HG03558 (cell line): Measurements from ENCODE around the gene AHDC1.

Source experiments
- ATAC-seq: cut with Tn5 transposase; IDR thresholded peaks from one replicate; pipeline ENCODE4 v1.9.1; 2021; ENCODE audit warnings: moderate number of reproducible peaks; ENCODE audit not compliant: unreplicated experiment; ENCODE audit errors: extremely low read depth

AHDC1 gene

DNA sequence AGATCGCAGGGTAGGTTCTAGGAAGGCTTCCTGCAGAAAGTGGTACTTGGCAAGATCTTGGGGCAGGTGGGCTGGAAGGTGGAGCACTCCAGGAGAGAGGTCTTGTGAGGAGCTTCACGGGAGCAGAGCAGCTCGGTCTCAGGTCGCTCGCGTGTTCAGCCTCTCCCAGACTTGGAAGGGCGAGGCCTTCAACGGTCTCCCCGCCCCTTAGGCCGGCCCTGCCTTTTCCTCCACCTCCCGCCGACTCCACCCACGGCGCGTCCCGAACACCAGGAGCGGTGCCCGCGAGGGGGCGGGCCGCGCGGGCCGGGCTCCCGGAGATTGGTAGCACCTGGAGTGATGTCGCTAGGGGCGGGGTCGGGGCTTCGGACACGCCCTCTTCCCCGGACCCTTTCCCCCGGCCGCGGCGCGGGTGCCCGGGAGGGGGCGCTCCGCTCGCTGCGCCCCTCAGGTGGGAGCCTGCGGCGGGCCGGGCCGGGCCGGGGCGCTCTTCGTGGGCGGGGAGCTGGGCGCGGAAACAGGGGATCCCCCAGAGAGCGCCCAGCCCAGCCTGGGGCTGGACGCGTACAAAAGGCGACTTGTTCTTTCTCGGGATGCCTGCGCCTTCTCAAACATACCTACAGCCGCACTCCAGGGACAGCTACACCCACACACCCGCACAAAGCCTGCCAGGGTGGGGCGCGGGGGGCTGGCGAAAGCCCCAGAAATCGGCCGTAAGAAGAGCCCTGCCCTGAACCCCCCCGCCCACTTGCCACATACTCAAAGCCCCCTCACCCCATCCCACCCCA is 35.5 kb downstream of the AHDC1 start:
- ATAC-seq: peak; percentile 84

DNA sequence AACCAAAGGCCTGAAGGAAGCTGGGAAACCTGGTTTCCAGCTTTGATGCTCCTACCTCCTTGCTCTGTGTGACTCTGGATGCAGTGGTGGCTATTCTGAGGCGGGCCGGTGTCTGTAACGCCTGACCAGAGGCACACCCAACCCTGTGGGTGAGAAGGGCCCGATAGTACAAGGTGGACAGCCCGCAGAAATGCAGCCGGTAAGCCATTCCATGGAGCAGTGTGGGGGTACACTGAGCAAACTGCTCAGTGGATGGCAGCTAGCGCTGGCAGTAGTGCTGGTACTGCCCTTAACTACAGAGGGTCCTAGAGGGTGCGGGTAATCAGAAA is 36.0 kb downstream of the AHDC1 start:
- ATAC-seq: no peak

DNA sequence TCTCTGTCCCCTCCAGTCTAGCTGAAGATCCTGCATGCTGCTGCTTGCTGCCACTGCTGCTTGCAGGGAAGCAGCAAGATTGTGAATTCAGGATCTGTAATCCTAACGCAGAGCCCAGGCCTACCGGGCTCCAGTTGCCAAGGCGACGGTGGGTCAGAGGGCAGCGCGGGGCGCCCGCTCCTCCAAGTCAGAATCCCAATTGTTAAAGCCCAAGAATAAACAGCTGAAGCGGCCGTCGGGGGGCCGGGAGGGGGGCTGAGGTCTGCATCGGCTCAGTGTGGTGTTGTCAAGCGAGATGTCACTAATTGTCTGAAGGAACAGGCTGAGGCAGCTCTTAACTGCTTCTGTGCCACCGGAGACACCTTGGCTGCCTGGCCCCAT is 36.8 kb downstream of the AHDC1 start:
- ATAC-seq: no peak

DNA sequence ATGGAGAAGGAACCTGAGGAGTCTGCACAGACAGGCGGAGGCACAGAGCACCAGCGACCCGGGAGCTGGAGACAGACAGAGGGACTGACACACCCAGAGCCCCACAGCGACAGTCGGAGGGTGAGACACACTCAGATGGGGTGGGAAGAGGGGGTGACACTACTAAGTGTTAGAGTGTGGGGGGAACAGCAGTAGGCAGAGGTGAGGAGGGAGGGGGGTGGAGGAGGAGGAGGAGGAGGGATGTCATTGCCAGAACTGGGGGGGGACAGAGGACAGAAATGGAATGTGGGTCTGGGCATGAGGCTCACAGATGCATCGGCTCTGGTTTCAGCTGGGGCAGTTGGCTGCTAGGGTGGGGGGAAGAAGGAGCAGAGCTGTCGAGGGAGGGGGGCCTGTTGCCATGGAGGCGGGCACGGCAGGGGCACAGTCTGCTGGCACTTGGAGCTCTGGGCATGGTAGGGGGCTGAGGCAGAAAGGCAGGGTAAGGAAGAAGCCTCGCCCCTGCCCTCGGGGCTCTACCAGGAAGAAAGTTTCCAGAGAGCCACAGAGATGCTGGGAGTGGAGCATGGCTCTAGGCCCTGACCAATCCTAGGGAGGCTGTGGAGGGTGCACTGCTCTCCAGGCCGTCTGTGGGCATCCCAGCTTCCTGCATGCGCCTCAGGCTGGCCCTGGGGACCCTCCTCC is 37.3 kb downstream of the AHDC1 start:
- no peak for ATAC-seq

DNA sequence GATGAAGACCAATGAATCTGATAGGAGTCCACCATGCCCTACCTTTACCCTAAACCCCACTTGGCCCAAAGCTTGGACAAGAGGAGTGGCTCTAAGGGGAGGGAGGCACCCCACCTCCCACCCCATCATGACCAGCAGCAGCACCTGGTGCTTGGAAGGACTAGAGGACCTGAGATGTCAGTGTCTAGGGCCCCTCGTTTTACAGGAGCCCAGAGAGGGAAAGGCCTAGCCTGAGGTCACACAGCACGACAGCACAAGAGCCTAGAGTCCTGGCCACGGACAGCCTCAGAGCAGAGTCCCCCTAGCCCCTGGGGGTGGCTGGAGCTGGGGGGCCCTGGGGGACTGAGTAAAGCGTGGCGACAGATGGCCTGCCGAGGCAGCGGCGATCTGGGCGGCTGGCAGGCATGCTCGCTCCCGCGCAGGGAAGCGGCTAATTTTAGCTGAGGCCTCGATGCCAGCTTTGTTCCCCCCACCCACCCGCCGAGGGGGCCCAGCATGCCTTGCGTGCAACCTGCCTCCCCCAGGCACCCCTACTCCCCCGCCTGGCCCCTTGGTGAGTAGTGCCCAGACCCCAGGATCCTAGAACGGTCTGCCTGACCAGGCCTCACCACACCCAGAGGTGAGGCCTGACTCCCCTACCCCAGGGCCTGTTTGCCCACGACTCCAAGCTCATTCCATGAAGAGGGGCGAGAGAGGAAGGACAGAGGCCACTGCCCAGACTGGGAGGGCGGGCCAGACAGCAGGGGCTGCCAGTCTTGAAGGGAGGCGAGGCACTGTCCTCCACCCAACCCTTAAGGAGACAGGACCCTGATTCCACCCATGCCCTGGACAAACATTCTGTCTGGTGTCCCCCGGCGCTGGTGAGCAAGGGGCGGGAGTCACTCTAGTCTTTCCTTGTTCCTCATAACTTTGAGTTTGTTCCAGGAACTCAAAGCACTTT is 39.0 kb downstream of the AHDC1 start:
- no peak for ATAC-seq

DNA sequence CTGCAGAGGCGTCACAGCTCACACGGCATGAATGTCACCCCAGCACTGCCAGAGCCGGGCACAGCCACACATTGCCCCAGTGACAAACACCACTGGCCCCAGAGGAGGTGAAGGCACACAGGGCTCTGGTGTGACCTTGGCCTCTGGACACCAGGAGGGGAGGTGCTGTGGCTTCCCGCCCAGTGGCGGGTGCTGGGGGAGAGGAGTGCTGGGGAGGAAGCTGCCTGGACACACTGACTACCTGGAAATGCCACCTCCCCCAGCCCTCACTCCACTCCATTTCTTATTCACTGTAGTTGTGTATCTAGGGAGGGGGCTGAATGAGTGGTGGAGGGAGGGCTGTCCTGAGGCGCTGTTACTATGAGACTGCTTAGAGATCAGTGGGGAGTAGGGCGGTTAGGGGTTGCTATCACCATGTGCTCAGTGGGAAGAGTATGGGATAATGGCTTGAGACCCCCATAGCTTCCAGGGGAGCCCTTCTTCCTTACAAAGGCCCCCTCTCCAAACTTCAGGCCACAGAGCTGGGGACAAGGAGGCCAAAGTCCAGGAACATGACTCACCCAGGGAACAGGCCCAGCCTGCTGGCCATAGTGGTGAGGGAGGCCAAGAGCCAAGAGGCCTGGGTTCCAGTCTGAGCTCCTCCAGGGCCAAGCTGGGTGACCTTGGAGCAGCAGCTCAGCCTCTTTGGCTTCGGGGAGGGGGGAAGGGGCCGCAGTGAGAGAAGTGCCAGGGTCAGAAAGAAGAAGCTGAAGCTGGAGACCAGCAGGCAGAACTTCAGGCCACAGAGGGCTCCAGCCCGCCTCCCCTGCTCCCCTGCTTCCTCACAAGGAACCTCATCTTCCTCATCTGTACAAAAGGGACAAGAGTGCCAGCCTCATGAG is 40.1 kb downstream of the AHDC1 start:
- no peak for ATAC-seq

DNA sequence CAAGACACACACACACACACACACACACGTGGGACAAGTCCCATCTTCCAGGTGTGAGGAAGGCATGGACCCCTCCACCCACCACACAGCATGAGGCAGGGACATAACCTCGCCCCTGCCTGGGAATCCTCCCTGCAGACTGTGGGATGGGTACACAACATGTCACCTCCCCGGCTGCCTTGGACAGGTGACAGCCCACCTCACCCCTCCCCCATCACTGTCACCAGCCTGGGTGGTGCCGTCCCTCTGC is 40.7 kb downstream of the AHDC1 start:
- ATAC-seq: no peak

DNA sequence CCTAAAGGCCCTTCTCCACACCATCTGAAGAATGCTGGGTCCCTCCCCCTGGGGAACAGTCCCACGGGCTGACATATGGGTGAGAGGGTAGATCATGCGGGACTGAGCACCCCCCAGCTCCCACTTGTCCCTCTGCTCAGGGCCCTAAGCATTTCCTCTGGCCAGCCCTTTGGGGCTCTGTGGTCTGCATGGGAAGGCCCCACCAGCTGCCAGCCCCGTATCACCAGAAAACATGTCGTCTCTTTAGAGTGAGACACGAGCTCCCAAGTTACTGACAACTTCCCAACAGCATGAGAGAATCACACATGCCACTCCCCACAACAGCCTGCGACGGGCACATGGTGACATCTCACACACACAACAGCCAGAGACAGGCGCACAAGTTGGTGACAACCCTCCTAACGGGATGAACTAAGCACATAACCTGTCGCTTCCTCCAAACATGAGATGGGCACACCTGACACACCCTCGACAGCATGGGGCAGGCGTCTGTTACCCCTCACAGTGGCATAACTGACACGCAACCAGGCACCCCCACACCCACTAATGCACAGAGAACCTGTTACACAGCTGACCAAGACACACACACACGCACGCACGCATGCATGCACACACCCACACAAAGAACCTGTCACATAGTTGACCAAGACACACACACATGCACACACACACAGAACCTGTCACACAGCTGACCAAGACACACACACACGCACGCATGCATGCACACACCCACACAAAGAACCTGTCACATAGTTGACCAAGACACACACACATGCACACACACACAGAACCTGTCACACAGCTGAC is 41.2 kb downstream of the AHDC1 start:
- ATAC-seq: no peak

DNA sequence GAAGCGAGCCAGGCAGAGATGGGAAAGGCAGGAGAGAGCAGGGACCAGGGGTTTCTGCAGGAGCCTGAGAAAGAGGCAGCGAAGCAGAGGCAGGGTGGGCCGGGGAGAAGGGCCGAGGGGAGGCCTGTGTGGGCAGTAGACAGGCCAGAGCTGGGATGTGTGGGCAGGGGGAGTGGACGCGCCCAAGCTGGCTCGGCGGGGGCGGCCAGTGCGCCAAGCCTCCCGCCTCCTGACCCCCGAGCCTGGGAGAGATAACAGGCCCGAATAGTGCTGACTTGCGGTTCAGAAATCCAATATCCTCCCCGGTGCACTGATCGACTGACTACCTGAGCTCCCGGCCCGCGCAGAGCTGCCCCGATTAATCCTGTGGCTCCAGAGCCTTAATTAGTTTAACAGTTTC is 41.9 kb downstream of the AHDC1 start:
- no peak for ATAC-seq

DNA sequence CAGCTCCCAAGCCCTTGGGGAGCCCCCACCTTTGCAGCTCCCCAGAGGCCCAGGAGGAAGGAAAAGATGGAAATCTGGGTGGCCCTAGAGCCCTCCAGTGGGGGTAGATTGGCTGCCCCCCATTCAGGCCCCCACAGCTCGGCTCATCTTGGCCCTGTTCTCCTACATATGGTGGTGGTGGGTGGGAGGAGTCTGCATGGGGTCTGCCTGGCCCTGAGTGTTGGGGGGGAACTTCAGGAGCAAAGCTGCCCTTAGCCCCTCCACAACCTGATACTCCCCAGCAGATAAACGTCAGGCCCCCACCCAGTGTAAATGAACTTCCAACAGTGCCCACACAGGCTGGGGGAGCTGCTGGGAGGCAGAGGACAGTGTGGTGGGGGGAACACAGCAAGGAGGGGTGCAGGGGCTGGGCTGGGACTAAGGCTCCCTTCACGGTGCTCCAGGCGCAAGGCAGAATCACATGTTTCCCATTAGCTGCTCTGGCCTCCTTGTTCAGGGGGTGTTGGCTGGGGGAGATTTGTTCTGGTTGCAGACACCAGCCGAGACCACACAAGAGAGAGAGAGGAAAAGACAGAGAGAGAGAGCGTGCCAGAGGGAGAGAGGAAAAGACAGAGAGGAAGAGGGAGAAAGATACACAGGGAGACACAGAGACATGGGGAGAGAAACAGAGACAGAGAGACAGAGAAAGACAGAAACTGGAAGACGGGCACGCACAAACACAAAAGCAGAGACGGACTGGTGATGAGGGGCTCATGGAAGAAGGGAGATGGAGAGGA is 42.6 kb downstream of the AHDC1 start:
- no peak for ATAC-seq

DNA sequence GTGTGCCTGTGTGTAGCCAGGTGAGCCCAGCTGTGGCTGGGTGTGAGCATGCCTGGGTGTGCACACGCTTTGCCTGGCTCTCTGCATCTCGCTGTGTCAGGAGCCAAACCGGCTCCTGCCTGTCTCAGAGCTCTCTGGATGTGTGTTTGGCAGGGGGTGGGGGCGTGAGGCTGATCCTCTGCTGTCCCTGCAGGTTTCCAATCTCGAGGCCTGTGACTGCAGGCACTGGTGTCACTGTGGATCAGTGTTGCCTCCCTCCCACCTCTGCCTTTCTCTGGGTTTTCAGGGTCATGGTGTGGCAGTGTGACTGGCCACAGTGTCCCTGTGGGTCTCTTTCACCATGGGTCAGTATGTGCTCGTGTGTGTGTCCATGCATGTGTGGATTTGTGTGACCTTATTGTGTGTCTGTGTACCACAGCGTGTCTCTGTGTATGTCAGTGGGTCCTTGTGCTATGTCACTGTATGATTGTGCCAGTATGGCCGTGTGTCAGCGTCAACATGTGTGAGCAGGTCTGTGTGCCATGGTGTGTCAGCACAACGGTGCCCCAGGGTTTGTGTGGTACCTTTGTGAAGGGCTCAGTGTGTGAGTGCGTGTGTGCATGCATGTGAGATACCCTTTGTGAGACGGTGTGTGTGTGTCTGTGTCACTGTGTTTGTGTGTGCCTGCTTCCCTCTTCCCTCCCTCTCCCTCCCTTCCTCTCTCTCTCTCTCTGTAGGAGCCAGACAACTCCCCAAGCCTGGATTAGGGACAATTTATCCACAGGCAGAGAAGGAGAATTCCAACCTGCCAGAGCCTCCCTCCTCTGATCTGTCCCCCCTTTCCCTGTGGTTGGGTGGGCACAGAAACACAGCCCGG is 43.4 kb downstream of the AHDC1 start:
- ATAC-seq: no peak

DNA sequence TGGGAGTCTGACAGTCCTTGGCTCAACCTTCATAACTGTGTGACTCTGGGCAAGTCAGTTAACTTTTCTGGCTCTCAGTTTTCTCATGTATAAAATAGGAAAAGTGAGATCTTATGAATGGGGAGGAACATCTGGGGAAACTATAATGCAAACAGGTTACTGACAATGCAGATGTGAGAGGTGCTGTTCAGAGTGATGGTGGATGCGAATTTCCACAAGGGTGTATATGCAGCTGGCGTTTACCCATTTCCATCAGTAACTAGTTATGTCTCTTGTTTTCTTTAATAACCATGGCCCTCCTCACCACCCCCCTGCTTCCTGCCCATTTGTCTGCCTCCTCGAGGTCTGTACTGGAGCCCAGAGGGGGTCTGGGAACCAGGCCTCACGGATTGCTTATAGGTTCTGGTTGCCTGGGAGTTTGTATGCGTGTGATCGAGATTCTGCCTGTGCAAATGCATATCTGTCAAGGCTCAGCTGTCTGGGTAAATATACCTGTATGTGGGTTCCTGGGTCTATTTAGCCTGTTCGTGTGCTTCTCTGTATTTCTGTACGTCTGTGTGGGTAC is 44.4 kb downstream of the AHDC1 start:
- no peak for ATAC-seq

DNA sequence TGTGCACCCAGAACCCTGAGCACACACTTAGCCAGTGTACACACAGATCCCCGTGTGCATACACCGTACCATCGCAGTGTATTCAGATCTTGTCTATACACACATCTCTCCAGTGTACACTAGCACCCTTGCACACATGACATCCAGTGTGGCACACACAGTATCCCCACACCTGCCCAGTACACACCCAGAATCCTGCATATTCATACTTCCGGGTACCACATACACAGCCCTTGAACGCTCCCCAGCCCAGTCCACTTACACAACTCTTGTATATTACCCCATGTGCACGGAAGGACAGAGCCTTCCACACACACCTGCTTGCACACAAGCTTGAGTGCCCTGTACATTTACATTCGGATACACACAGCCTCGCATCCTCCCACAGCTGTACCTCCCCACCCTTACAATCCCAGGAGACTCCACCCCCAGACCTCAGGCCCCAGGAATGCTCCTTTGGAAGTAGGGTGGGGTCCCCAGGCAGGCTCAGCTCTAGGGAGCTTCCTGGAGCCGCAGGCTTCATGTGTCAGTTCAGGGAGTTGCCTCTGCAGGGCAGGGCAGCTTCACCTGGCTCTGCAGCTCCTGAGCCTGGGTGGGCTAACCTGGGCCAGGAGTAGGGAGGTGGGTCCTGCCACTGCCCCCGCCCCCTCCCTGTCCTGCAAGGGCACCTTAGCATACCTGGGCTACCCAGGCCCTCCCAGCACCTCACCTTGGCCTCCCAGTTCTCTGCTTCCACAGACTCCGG is 46.2 kb downstream of the AHDC1 start:
- no peak for ATAC-seq

DNA sequence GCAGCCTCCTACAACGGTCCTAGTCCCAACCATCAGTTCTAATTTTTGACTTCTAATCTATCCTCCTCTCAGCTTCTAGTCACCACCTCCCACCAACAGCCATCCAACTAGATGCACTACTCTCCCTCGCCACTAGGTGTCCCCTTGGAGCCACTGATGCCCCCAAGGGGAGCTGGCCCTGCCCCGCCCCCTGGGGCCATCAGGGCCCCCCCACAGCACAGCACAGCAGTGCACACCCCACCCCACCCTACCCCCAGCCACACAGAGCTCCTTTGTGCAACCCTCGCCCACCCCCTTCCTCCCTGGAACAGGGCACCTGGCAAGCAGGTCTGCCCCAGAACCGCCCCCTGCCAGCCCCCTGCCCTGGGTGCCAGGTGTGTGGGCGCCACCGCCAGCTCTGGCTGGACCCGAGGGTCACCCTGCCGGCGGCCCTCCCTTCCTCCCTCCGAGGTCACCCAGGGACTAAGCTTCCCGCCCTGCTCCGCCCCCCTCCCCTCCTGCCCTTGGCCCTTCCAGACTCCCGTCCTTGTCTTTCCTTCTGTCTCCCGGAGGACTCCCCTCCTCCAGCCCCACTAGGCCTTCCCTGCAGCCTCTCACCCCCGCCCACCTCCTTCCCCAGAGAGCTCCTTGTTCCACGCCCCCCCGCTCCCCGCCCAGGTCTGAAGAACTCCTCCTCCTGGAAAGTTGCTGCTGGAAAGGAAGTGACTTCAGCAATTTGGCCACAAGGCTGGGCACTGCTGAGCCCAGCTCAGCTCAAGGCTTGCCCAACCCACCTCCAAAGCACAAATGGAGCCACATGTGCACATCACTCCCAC is 47.0 kb downstream of the AHDC1 start:
- no peak for ATAC-seq

DNA sequence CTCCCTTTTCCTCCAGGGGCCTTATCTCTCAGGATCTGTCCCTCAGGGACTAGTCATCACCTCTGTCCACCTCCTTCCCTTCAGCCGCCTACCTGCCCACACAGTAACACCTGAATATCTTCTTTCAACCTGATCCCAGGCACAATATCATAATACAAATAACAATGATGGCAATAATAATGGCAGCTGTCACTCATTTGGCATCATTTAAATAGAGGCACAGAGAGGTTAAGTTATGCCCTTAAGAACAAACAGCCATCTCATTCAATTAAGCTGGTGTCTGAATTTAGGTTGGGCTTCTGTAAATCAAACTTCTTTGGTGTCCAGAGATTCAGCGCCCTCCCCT is 47.5 kb downstream of the AHDC1 start:
- no peak for ATAC-seq

DNA sequence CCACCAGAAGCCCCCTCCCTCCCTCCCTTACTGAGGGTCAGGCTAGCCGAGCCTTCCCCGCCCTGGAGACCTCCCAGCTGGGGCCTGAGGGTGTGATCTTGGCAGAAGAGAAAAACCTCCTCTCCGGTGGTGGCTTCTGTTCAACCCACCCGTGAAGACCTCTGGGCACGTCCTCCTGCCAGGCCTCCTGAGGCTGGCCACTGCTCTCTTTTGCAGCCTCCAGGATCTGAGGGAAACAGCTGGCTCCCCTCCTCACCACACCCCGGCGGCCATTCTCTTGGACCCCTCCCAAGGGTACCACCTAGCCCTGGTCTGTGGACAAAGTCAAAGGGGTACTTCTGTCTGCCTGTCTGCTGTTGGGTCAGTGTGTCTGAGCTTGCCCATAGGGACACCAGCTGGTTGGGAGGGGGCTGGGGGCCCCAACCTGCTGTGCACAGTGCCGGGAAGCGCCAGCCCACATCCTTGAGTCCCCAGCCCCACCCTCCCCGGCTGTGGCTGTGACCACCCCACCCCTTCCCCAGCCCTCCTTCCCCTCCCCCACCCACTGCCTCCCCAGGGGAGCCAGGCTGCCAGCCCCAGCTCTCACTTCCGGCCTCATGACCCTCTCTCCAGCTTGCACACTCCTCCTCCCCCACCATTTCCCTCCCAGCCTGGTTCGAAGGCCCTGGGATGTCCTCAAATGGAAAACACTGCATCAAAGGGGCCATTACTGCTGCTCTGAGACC is 48.1 kb downstream of the AHDC1 start:
- ATAC-seq: no peak
